H9 (cell line): ENCODE data around the gene TOMM22. TPM values are rescaled to one million over a fixed set of nuclear protein-coding genes. Genes with fewer than 3 reads are reported as not detected.

Source experiments
- DNase-seq: peaks from one replicate; pipeline ENCODE4 v3.0.0-alpha.2; 2017
- H2AFZ ChIP-seq: one replicate; pipeline ENCODE4 v1.6.1; 2013; ENCODE audit warnings: mild to moderate bottlenecking, low read length, control low read depth, moderate library complexity
- H2AK5ac ChIP-seq: 2 replicates; pipeline ENCODE4 v1.6.1; 2013; ENCODE audit warnings: low read length, control low read depth, mixed read lengths; ENCODE audit not compliant: insufficient read length
- H2BK120ac ChIP-seq: one replicate; pipeline ENCODE4 v1.6.1; 2013; ENCODE audit warnings: low read depth, mild to moderate bottlenecking, low read length, control low read depth, inconsistent platforms; ENCODE audit not compliant: poor library complexity, severe bottlenecking
- H2BK12ac ChIP-seq: 2 replicates; pipeline ENCODE4 v1.6.1; 2013; ENCODE audit warnings: low read length, control low read depth, mixed read lengths, low read depth; ENCODE audit not compliant: insufficient read length
- H2BK15ac ChIP-seq: 2 replicates; pipeline ENCODE4 v1.6.1; 2013; ENCODE audit warnings: low read depth, low read length, control low read depth
- H2BK20ac ChIP-seq: one replicate; pipeline ENCODE4 v1.6.1; 2013; ENCODE audit warnings: low read depth, mild to moderate bottlenecking, low read length, control low read depth, inconsistent platforms; ENCODE audit not compliant: poor library complexity, severe bottlenecking
- H2BK5ac ChIP-seq: 2 replicates; pipeline ENCODE4 v1.6.1; 2013; ENCODE audit warnings: low read length, control low read depth, mixed read lengths; ENCODE audit not compliant: insufficient read length
- H3K14ac ChIP-seq: 2 replicates; pipeline ENCODE4 v1.6.1; 2013; ENCODE audit warnings: low read length, control low read depth; ENCODE audit not compliant: insufficient read depth
- H3K18ac ChIP-seq: 2 replicates; pipeline ENCODE4 v1.6.1; 2013; ENCODE audit warnings: low read depth, mild to moderate bottlenecking, mixed read lengths, low read length, control low read depth; ENCODE audit not compliant: insufficient read length
- H3K23ac ChIP-seq: 2 replicates; pipeline ENCODE4 v1.6.1; 2013; ENCODE audit warnings: low read length, control low read depth, mixed read lengths, low read depth; ENCODE audit not compliant: insufficient read length
- H3K23me2 ChIP-seq: 2 replicates; pipeline ENCODE4 v1.6.1; 2013; ENCODE audit warnings: low read depth, mild to moderate bottlenecking, mixed read lengths, low read length, control low read depth; ENCODE audit not compliant: insufficient read length, poor library complexity, severe bottlenecking
- H3K27ac ChIP-seq: 2 replicates; pipeline ENCODE4 v1.5.1; 2013; ENCODE audit warnings: low read length, control low read depth, mixed read lengths, low read depth; ENCODE audit not compliant: insufficient read length
- H3K27me3 ChIP-seq: 2 replicates; pipeline ENCODE4 v1.6.1; 2013; ENCODE audit warnings: low read length, control low read depth, inconsistent platforms; ENCODE audit not compliant: insufficient read depth
- H3K4ac ChIP-seq: 2 replicates; pipeline ENCODE4 v1.6.1; 2013; ENCODE audit warnings: low read depth, mild to moderate bottlenecking, control low read depth, inconsistent platforms, low read length, moderate library complexity
- H3K4me1 ChIP-seq: 2 replicates; pipeline ENCODE4 v1.6.1; 2013; ENCODE audit warnings: low read length, control low read depth, inconsistent platforms; ENCODE audit not compliant: insufficient read depth
- H3K4me2 ChIP-seq: 2 replicates; pipeline ENCODE4 v1.6.1; 2013; ENCODE audit warnings: low read length, control low read depth, mixed read lengths; ENCODE audit not compliant: insufficient read length, insufficient read depth
- H3K56ac ChIP-seq: 2 replicates; pipeline ENCODE4 v1.6.1; 2013; ENCODE audit warnings: low read depth, mild to moderate bottlenecking, mixed read lengths, low read length, control low read depth; ENCODE audit not compliant: insufficient read length
- H3K79me1 ChIP-seq: 2 replicates; pipeline ENCODE4 v1.6.1; 2013; ENCODE audit warnings: low read depth, mild to moderate bottlenecking, moderate library complexity, low read length, control low read depth, inconsistent platforms; ENCODE audit not compliant: insufficient read depth, poor library complexity, severe bottlenecking
- H3K79me2 ChIP-seq: 2 replicates; pipeline ENCODE4 v1.6.1; 2013; ENCODE audit warnings: low read length, control low read depth, inconsistent platforms; ENCODE audit not compliant: insufficient read depth
- H3K9ac ChIP-seq: 2 replicates; pipeline ENCODE4 v1.6.1; 2013; ENCODE audit warnings: low read length, control low read depth, mixed read lengths; ENCODE audit not compliant: insufficient read length; ENCODE audit errors: extremely low read depth
- H3K9me3 ChIP-seq: one replicate; pipeline ENCODE4 v1.6.1; 2013; ENCODE audit warnings: low read depth, low read length, inconsistent platforms; ENCODE audit not compliant: control insufficient read depth
- H3T11ph ChIP-seq: one replicate; pipeline ENCODE4 v1.6.1; 2013; ENCODE audit warnings: mild to moderate bottlenecking, low read length, control low read depth, inconsistent platforms
- H4K20me1 ChIP-seq: one replicate; pipeline ENCODE4 v1.6.1; 2013; ENCODE audit not compliant: control insufficient read depth, insufficient read length, insufficient read depth
- H4K5ac ChIP-seq: 2 replicates; pipeline ENCODE4 v1.6.1; 2013; ENCODE audit warnings: low read depth, mild to moderate bottlenecking, mixed read lengths, low read length, control low read depth; ENCODE audit not compliant: insufficient read length
- H4K8ac ChIP-seq: replicated peaks from 2 replicates; pipeline ENCODE4 v1.6.1; 2013; ENCODE audit warnings: low read length, control low read depth, mixed read lengths, low read depth; ENCODE audit not compliant: insufficient read length
- H4K91ac ChIP-seq: 2 replicates; pipeline ENCODE4 v1.6.1; 2013; ENCODE audit warnings: low read depth, mild to moderate bottlenecking, moderate library complexity, mixed read lengths, low read length, control low read depth; ENCODE audit not compliant: insufficient read length
- H3K27ac Mint-ChIP-seq, 3 experiments: 2 replicates in 2 of 3; 3 replicates in 1 of 3; pipeline ENCODE4 v1.8.0; 2020 to 2021; ENCODE audit warnings: mixed read lengths in 3 of 3, mild to moderate bottlenecking in 1 of 3, moderate library complexity in 1 of 3
- H3K27me3 Mint-ChIP-seq: 2 replicates; pipeline ENCODE4 v1.8.0; 2021; ENCODE audit warnings: low read depth, mild to moderate bottlenecking, moderate library complexity, mixed read lengths
- H3K36me3 Mint-ChIP-seq, 3 experiments: 2 replicates in 2 of 3; 3 replicates in 1 of 3; pipeline ENCODE4 v1.8.0; 2020 to 2021; ENCODE audit warnings: low read depth in 3 of 3, mixed read lengths in 3 of 3; ENCODE audit not compliant: insufficient read depth in 1 of 3
- H3K4me1 Mint-ChIP-seq, 2 experiments: 2 replicates each; pipeline ENCODE4 v1.8.0; 2020; ENCODE audit warnings: mixed read lengths in 2 of 2
- H3K4me3 Mint-ChIP-seq, 2 experiments: 2 replicates in 1 of 2; 3 replicates in 1 of 2; pipeline ENCODE4 v1.8.0; 2020 to 2021; ENCODE audit warnings: mild to moderate bottlenecking in 2 of 2, mixed read lengths in 2 of 2, moderate library complexity in 1 of 2
- H3K9me3 Mint-ChIP-seq, 2 experiments: 2 replicates in 1 of 2; 3 replicates in 1 of 2; pipeline ENCODE4 v1.8.0; 2020; ENCODE audit warnings: mild to moderate bottlenecking in 2 of 2, mixed read lengths in 2 of 2, moderate library complexity in 1 of 2
- WGBS: extraction: QIAGEN DNeasy Blood & Tissue Kit; methylation state at CpG from one replicate; pipeline ENCODE4 v1.1.7; 2013; ENCODE audit warnings: missing lambda C conversion rate, low lambda C conversion rate, mixed read lengths; ENCODE audit not compliant: insufficient read length; ENCODE audit errors: extremely low coverage; 5-methylcytosine and 5-hydroxymethylcytosine counted together
- total RNA-seq: library from RNA; stranded (reverse); gene quantifications from 2 replicates; pipeline ENCODE4 v1.2.1, GENCODE V29; 2021
- TF ChIP-seq, protein P1 (sequence below): fragments of 200-600 bp; sonication (generic); conservative IDR thresholded peaks from 3 replicates; pipeline ENCODE4 v1.8.0; 2021; ENCODE audit warnings: antibody characterized with exemption, mild to moderate bottlenecking

TOMM22 gene
- total RNA-seq, 1 experiment from 2014 or later, result 128 TPM

DNA sequence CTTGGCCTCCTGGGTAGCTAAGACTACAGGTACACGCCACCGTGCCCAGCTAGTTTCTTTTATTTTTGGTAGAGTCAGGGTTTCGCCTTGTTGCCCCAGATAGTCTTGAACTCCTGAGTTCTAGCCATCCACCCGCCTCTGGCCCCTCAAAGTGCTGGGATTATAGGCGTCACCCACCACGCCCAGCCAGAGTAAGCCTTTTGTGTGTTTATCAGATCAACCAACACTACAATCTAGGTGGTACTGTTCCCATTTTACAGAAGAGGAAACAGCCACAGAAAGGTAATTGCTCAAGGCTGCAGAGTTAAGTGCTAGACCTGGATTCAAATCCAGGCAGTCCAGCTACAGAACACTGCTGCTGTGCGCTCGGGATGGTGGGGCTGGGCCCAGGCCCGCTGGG, 3.1 kb downstream of the TOMM22 start:
- peaks cover 10 to 14% of the 10 kb centered on the region in 2 experiments for H3K4me1 Mint-ChIP-seq

More for the DNA sequence above, 3.1 kb downstream of the TOMM22 start:
- no peak overlapping the region for H3K27ac ChIP-seq
- no peak overlapping the region for H3K23ac ChIP-seq
- H3K27ac Mint-ChIP-seq, result no peak overlapping the region; a peak in 1 of 7 replicates
- no peak overlapping the region for H4K91ac ChIP-seq
- H3K14ac ChIP-seq, result no peak overlapping the region
- H4K8ac ChIP-seq, result no peak overlapping the region
- no peak overlapping the region for H3K9ac ChIP-seq
- H3K27me3 ChIP-seq, result no peaks in the 10 kb centered on the region
- no peak overlapping the region for H2BK20ac ChIP-seq
- H3K4me1 ChIP-seq, result no peaks in the 10 kb centered on the region
- no peak overlapping the region for H3K4me2 ChIP-seq
- peaks cover 5% of the 10 kb centered on the region for H3K9me3 ChIP-seq
- no peak overlapping the region for H2AFZ ChIP-seq
- H4K20me1 ChIP-seq, result no peaks in the 10 kb centered on the region
- H2BK5ac ChIP-seq, result no peak overlapping the region
- no peak overlapping the region for H3K56ac ChIP-seq
- H3K27me3 Mint-ChIP-seq, result no peaks in the 10 kb centered on the region
- no peak overlapping the region for H2BK12ac ChIP-seq
- H3K79me1 ChIP-seq, result peaks cover 2% of the 10 kb centered on the region
- peaks cover 5% of the 10 kb centered on the region for H3K23me2 ChIP-seq
- no peak overlapping the region; a peak in 1 of 5 replicates for H3K4me3 Mint-ChIP-seq
- H3T11ph ChIP-seq, result no peak overlapping the region
- no peak overlapping the region for H3K18ac ChIP-seq
- WGBS, result no CpG with 5 or more reads among the region's 9 CpGs
- no peak overlapping the region for H2AK5ac ChIP-seq
- H4K5ac ChIP-seq, result no peak overlapping the region
- H2BK120ac ChIP-seq, result no peak overlapping the region
- no peak overlapping the region for H2BK15ac ChIP-seq
- H3K36me3 Mint-ChIP-seq, result peaks cover 37 to 82% (median 70%) of the 10 kb centered on the region in 3 experiments
- TF ChIP-seq, protein P1, sequence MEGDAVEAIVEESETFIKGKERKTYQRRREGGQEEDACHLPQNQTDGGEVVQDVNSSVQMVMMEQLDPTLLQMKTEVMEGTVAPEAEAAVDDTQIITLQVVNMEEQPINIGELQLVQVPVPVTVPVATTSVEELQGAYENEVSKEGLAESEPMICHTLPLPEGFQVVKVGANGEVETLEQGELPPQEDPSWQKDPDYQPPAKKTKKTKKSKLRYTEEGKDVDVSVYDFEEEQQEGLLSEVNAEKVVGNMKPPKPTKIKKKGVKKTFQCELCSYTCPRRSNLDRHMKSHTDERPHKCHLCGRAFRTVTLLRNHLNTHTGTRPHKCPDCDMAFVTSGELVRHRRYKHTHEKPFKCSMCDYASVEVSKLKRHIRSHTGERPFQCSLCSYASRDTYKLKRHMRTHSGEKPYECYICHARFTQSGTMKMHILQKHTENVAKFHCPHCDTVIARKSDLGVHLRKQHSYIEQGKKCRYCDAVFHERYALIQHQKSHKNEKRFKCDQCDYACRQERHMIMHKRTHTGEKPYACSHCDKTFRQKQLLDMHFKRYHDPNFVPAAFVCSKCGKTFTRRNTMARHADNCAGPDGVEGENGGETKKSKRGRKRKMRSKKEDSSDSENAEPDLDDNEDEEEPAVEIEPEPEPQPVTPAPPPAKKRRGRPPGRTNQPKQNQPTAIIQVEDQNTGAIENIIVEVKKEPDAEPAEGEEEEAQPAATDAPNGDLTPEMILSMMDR, result no peak
- H3K79me2 ChIP-seq, result peaks cover 2% of the 10 kb centered on the region; the same call in 1 of the 2 replicates
- DNase-seq, result no peak
- H3K4ac ChIP-seq, result no peak overlapping the region
- peaks cover 21 to 22% of the 10 kb centered on the region in 2 experiments for H3K9me3 Mint-ChIP-seq
